Psoas muscle (tissue), 8 donors: ENCODE results near the gene LRCH4. TPM values are rescaled to one million over a fixed set of nuclear protein-coding genes. Genes with fewer than 3 reads are reported as not detected.
A peak's percentile ranks its signal among the peaks of the same experiment; 100 is the strongest.
"Not testable (repeated sequence)": the region's sequence is repeated elsewhere in the genome, so short reads cannot be mapped to it uniquely, and the experiment has no call there.

Source experiments
- ATAC-seq, 4 donors: fragments of 200-7000 bp; cut with Tn5 transposase; one replicate each; pipeline ENCODE4 v1.9.1; 2020; ENCODE audit warnings: moderate library complexity in 3 of 4, mild to moderate bottlenecking in 2 of 4
- DNase-seq, 2 donors: peaks; one replicate each; pipeline ENCODE4 v3.0.0-alpha.2; 2020
- H3K27ac ChIP-seq: fragments of 200-600 bp; one replicate; pipeline ENCODE4 v1.8.0; 2022
- H3K27me3 ChIP-seq, 3 donors: fragments of 200-600 bp in 1 of 3; one replicate each; pipeline versions ENCODE4 v1.6.1 to v1.8.0; 2013 to 2022; ENCODE audit warnings: low read length in 2 of 3, mild to moderate bottlenecking in 2 of 3, moderate library complexity in 1 of 3; ENCODE audit not compliant: insufficient read depth in 3 of 3
- H3K36me3 ChIP-seq, 2 donors: fragments of 200-600 bp in 1 of 2; one replicate each; pipeline versions ENCODE4 v1.6.1 to v1.8.0; 2013 to 2022; ENCODE audit warnings: low read depth in 1 of 2, mild to moderate bottlenecking in 1 of 2, moderate library complexity in 1 of 2; ENCODE audit not compliant: insufficient read depth in 1 of 2
- H3K4me1 ChIP-seq: fragments of 200-600 bp; one replicate; pipeline ENCODE4 v1.8.0; 2022
- H3K4me3 ChIP-seq: fragments of 200-600 bp; one replicate; pipeline ENCODE4 v1.8.0; 2022; ENCODE audit warnings: mild to moderate bottlenecking
- H3K9me3 ChIP-seq: fragments of 200-600 bp; one replicate; pipeline ENCODE4 v1.8.0; 2022
- WGBS, 3 donors: extraction: QIAGEN DNeasy Blood & Tissue Kit; methylation state at CpG; one replicate each; pipeline versions ENCODE4 v1.1.6 to v1.1.7; 2013; 5-methylcytosine and 5-hydroxymethylcytosine counted together
- intact Hi-C, 2 donors: fragments of 100-400 bp; cut with DNase I; formaldehyde crosslinking; loops; one replicate each; pipeline versions ENCODE4 v1.11.0 to v1.14.2; 2022
- polyA plus RNA-seq, 3 donors: library from polyadenylated mRNA; stranded (reverse); fragments of 200-250 nt; gene quantifications; one replicate each; pipeline ENCODE4 v1.2.3, GENCODE V29; 2013
- total RNA-seq, 4 donors: library from RNA; stranded (reverse); fragmentation: NEBNext Ultra II Directional in 2 of 4; extraction: Animal tissue kit (Norgen Biotek cat#: 25700) in 2 of 4; gene quantifications; one replicate each; pipeline versions ENCODE4 v1.2.1 to v1.2.4, GENCODE V29; 2021 to 2023
- TF ChIP-seq, protein P1 (sequence below): fragments of 200-600 bp; IDR thresholded peaks from one replicate; pipeline ENCODE4 v1.8.0; 2022; ENCODE audit warnings: antibody characterized with exemption
- donor health status: healthy with polysubstance abuse.
- donor health status: DM: no; HTN: no; CAD: no; lungs with moderate emphysema.
- donor health status: Bipolar disorder and iron deficiency.
- donor health status: healthy.
- donor health status: DM: yes; HTN: yes; CAD: no.
- donor health status: DM: no; HTN: no; CAD: no.
- donor health status: DM: no; HTN: no; CAD: no.
- donor health status: DM: yes; HTN: yes; CAD: no.

Gene LRCH4
- total and polyA plus RNA-seq, 7 donors, result 16.7 to 41.5 (median 33.5) TPM

DNA sequence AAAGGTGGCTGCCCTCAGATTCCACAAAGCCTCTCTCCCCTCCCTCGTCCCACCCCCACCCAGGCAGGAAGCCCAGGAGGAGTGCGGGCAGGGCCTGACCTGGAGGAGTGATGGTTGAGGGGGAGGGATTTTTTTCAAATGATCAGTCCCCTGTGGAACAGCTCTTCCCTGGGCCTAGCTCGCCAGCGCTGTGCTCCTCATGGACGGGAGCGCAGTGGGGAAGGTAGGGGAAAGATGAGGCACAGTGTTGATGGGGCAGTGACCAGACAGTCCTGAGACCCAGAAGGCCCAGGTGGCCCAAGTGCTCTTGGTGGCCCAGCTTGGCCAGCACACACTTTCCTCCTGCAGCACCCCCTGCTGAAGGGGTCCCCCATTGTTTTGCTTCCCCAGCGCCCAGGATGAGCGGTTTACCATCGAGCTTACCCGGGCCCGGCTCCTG lies 20.8 kb downstream of the LRCH4 start:
- intact Hi-C loops, result loop anchor here in 1 of 2 donors (2.0 kb wide), 1 partner anchor 126 kb away; no protein-coding TSS in a partner anchor
- Histone ChIP-seq H3K36me3 (no peaks in the 10 kb centered on the region), H3K4me3 (no peak overlapping the region), H3K27me3 (peaks cover 0 to 4% (median 2%) of the 10 kb centered on the region in 3 donors), H3K27ac (no peak overlapping the region), H3K9me3 (no peaks in the 10 kb centered on the region), H3K4me1 (no peaks in the 10 kb centered on the region)
- TF ChIP-seq, protein P1, sequence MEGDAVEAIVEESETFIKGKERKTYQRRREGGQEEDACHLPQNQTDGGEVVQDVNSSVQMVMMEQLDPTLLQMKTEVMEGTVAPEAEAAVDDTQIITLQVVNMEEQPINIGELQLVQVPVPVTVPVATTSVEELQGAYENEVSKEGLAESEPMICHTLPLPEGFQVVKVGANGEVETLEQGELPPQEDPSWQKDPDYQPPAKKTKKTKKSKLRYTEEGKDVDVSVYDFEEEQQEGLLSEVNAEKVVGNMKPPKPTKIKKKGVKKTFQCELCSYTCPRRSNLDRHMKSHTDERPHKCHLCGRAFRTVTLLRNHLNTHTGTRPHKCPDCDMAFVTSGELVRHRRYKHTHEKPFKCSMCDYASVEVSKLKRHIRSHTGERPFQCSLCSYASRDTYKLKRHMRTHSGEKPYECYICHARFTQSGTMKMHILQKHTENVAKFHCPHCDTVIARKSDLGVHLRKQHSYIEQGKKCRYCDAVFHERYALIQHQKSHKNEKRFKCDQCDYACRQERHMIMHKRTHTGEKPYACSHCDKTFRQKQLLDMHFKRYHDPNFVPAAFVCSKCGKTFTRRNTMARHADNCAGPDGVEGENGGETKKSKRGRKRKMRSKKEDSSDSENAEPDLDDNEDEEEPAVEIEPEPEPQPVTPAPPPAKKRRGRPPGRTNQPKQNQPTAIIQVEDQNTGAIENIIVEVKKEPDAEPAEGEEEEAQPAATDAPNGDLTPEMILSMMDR, result no peak
- ATAC-seq (no peak), DNase-seq (no peak)
- 94 to 96% (median 94%) methylated on average over 11 of the region's 11 CpGs for WGBS, 3 donors

DNA sequence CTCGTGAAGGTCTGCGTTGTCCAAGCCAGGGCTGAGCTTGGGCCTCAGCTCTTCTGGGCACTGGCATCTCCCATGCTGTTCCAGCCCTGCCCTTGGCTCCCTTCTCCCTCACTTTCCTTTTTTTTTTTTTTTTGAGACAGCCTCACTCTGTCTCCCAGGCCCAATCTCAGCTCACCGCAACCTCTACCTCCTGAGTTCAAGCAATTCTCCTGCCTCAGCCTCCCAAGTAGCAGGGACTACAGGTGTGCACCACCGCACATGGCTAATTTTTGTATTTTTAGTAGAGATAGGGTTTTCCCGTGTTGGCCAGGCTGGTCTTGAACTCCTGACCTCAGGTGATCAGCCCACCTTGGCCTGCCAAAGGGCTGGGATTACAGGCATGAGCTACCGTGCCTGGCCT lies 21.5 kb downstream of the LRCH4 start:
- H3K9me3 ChIP-seq, H3K4me3 ChIP-seq, H3K36me3 ChIP-seq, H3K27me3 ChIP-seq, H3K27ac ChIP-seq, DNase-seq, ATAC-seq, H3K4me1 ChIP-seq: not testable (repeated sequence)
- WGBS, 3 donors, result 90 to 93% (median 90%) methylated on average over 6 of the region's 6 CpGs
- intact Hi-C loops, result loop anchor here (2.0 to 5.0 kb wide), 2 partner anchors 97 to 126 kb away; no protein-coding TSS in a partner anchor

DNA sequence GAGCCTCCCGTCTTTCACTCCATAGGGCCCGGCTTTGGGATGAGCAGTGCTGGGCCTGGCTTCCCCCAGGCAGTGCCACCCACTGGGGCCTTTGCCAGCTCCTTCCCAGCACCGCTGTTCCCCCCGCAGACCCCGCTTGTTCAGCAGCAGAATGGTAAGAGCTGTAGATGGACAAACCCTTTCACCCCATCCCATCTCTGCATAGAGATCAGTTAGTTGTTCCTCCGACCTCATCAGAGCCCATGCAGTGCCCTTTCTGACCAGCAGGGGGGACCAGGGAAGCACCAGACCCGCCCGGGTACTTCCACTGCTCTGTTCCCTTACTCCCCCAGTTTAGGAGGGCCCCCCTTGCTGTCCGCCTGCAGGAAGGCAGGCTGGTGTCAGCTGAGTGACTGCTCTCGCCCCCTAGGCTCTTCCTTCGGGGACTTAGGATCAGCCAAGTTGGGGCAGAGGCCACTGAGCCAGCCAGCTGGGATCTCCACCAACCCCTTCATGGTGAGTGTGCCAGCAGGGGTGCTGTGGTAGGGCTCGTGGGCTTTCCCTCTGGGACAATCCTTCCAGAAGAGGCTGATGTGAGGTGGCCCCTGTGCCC lies 22.0 kb downstream of the LRCH4 start:
- Histone ChIP-seq H3K27me3 (no peaks in the 10 kb centered on the region), H3K9me3 (no peaks in the 10 kb centered on the region), H3K27ac (no peak overlapping the region), H3K4me3 (no peak overlapping the region), H3K4me1 (no peaks in the 10 kb centered on the region), H3K36me3 (no peaks in the 10 kb centered on the region)
- TF ChIP-seq, protein P1, result peak; percentile 90
- WGBS, 3 donors, result 43 to 48% (median 47%) methylated on average over 12 of the region's 12 CpGs
- intact Hi-C loops, result loop anchor here (2.0 to 5.0 kb wide), 2 partner anchors 97 to 127 kb away; no protein-coding TSS in a partner anchor
- DNase-seq (peak; percentile 83 to 89), ATAC-seq (peak; percentile 62 to 82 (median 70))

DNA sequence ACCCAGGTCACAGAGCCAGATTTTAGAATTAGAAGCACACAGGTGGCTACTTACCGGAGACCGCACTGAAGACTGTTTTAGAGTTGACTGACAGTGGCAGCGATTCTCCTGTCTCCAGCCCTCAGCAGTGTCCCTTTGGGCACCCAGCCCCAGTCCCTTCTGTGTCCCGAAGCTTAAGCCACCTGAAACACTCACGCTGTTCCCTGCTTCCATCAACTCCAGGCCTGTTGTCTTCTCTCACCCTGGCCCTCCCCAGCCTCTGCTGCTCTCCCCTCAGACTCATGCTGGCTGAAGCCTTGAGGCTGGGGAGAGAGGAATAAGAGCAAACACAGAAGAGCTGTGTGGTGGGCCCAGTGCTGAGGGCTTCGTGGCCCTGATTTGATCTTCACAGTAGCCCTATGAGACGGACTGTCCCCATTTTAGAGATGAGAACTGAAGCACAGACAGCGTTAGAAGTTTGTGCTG lies 22.8 kb downstream of the LRCH4 start:
- 89 to 96% (median 92%) methylated on average over 8 of the region's 8 CpGs for WGBS, 3 donors
- Histone ChIP-seq H3K27ac (no peak overlapping the region), H3K4me3 (no peak overlapping the region), H3K36me3 (peaks cover 0 to 4% of the 10 kb centered on the region in 2 donors), H3K4me1 (no peaks in the 10 kb centered on the region), H3K27me3 (no peaks in the 10 kb centered on the region), H3K9me3 (no peaks in the 10 kb centered on the region)
- no peak for DNase-seq
- intact Hi-C loops, result loop anchor here in 1 of 2 donors (5.0 kb wide), 1 partner anchor 96 kb away; no protein-coding TSS in a partner anchor
- ATAC-seq, result no peak
- TF ChIP-seq, protein P1, result no peak

DNA sequence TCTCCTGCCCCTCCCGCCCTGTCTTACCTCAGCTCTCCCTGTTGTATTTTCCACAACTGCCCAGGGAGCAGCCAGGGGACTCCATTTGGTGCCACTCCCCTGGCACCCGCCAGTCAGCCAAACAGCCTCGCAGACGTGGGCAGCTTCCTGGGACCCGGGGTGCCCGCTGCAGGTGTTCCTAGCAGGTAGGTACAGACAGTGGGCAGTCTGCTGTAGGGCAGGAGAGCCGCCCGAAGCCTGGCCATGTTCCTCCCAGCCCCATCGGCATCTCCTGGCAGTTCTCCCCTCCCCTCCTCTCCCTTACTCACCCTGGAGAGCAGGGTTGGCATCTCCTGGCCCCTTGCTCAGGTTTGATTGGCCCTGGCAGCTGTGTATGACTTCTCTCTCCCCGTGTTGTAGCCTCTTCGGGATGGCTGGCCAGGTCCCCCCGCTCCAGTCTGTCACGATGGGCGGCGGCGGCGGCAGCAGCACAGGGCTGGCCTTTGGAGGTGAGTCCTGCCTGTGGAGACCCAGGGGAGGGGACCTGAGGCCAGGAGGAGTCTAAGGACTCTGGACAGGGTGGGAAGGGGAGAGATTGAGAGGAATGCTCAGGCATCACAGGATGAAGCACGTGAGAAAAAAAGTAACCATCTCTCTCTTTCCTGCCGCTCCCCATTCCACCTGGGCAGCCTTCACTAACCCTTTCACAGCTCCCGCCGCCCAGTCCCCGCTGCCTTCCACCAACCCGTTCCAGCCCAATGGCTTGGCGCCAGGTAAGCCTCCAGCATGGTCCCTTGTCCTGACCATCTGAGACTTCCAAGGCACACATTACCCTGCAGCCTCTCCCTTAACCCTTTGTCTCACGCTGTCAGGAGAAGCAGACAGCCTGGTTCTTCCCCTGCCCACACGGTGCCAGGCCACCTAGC lies 23.5 kb downstream of the LRCH4 start:
- TF ChIP-seq, protein P1, result no peak
- Histone ChIP-seq H3K27ac (no peak overlapping the region), H3K27me3 (no peaks in the 10 kb centered on the region), H3K9me3 (no peaks in the 10 kb centered on the region), H3K4me3 (no peak overlapping the region), H3K4me1 (no peaks in the 10 kb centered on the region), H3K36me3 (peaks cover 0 to 5% of the 10 kb centered on the region in 2 donors)
- intact Hi-C loops, result loop anchor here in 1 of 2 donors (5.0 kb wide), 1 partner anchor 95 kb away; no protein-coding TSS in a partner anchor
- ATAC-seq, result no peak
- DNase-seq, result no peak
- WGBS, 3 donors, result 83 to 85% (median 84%) methylated on average over 24 to 26 of the region's 26 CpGs
